RKO (cell line): ENCODE results near the gene IFNL1.
"Not testable (repeated sequence)": the region's sequence is repeated elsewhere in the genome, so short reads cannot be mapped to it uniquely, and the experiment has no call there.

Experiments used
- DNase-seq: peaks from one replicate; pipeline ENCODE4 v3.0.0-alpha.2; 2016; ENCODE audit warnings: low spot score

IFNL1 gene

DNA sequence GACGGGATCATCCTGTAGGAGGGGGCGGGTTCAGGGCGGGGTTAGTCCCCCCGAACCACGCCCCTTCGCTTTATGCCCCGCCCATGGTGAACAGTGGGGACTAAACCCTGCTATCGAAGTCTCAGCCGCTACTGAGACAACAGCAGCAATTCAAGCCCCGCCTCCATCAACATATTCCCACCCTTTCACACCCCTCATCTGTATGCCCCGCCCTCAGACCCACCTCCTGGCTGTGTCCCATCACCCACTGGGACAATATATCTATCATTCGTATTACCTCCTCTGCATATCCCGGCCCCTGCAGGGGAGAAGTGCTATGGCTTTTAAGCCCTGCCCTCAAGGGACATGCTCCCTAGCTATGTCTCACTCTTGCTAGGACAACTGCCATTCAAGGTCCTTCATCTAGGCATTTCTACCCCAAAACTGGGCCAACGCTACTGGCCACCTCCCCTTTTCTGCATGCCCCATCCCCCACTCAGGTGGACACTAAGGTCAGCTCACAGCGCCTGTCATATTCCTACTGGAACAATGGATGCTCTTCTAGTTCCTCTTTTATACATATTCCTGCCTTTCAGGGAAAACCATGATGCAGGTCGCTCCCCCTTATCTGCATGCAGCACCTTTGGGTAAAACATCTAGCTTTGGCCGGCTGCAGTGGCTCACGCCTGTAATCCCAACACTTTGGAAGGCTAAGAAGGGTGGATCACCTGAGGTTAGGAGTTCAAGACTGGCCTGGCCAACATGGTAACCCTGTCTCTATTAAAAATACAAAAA lies 12.5 kb downstream of the IFNL1 start:
- DNase-seq = no peak

DNA sequence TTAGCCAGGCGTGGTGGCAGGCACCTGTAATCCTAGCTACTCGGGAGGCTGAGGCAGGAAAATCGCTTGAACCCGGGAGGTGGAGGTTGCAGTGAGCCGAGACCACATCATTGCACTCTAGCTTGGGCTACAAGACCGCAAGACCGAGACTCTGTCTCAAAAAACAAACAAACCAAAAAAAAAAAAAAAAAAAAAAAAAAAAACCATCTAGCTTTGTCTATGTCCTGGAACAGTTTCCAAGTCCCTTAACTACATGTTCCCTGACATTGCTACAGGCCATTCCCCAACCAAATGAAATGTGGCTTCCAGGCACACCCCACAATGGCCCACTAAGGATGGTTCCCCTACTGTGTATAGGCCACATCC lies 13.1 kb downstream of the IFNL1 start:
- DNase-seq = not testable (repeated sequence)

DNA sequence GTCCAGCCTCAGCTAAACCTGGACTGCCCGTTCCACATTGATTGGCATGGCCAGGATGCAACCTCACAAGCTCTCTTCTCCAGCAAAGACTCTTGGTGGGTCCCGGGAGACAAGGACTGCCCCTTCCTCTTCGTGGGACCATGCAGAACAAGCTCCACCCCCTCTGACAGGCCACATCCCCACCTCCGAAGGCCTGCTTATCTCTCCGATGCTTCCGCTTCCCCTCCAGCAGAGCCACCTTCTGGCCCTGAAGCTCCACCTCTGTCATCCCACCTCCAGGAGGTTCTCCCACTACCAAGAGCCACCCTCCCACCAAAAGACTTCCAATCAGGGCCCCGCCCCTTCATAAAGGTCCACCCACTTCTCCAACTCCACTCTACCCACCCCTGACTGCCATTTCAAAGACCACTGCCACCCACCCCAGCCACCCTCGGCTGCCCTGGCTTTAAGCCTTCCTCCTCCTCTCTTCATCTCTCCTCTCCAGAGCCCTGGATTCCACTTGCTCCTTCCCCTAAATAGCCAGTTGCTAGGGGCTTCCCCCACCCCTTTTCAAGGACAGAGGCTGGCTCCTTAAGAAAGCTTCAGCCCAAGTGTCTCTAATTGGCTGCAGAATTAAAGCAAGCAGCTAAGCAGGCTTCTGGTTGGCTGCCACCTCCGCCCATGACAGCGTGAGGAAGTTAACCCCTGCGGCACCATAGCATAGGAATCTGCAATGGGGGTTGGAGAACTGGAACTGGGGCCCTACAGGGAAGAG lies 14.5 kb downstream of the IFNL1 start:
- DNase-seq = peak; percentile 18

DNA sequence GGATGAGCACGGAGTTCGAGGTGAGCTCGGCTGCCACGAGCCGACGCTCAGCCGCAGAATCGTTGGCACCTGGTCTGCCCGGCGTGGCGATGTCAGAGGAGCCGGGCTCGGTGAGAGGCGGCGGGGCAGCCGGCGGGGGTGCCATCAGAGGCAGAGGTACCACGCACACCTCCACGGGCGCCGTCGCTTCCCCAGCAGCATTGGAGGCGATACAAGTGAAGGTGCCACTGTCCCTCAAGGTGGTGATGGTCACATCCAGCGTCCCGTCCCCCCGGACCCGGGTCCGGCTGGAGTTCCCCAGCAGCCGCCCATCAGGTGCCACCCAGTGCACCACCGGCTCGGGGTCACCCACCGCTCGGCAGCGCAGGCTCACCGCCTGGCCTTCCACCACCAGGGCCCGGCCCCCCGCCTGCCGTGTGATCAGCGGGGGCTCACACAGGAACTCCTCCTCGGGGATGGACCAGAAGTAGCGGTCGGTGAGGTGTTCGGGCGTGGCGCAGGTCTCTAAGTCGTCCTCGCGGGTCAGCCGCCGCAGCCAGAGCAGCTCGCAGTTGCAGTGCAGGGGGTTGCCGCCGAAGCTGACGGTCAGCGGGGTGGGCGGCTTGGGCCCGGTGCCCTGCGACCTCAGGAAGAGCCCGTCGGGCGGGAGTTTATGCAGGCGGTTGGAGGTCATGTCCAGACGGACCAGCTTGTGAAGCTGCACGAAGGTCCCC lies 18.0 kb downstream of the IFNL1 start:
- no peak for DNase-seq

DNA sequence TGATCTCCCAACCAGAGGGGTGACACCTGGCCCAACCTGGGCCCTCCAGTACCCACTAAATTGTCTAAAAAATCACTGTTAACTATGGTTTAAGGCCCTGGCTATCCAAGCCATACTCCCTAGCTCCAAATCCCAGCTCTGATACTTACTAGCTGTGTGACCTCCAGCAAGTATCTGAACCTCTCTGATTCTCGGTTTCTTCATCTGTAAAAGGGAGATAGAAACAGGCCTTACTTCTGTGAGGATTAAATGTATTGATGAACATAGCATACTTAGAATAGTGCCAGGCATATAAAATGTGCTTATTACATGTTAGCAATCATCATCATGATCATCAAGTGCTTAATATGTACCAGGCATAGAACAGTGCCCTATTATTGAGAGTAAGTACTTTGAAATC lies 19.7 kb downstream of the IFNL1 start:
- DNase-seq = no peak

DNA sequence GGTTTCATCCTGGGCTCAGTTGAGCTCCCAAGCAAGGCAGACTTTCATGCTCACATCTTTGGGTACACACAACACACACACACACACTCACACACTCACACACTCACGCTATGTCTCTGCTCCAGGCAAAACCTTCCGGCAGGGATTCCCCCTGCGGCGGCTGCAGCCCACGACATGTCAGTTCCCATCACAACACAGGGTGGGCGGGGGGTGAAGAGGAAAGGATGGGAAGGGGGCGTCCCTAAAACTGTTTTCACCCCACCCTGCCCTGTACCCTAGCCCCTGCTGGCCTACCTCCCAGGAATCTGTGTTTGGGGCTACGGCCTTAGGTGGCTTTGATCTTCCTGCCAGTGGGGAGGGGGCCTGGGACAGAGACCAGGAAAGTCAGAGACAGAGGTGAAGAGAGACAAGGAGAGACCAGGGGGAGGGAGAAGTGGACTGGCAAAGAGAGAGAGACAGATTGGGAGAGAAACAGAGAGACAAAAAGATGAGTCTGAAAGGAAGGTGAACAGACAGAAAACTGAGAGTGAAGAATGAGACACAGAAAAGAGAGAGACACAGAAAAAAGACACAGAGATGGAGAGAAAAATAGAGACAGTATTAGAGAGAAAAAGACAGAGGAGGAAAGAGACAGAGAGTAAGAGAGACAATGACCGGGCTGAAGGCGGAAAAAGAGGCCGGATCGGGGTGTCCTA lies 20.6 kb downstream of the IFNL1 start:
- DNase-seq = no peak

DNA sequence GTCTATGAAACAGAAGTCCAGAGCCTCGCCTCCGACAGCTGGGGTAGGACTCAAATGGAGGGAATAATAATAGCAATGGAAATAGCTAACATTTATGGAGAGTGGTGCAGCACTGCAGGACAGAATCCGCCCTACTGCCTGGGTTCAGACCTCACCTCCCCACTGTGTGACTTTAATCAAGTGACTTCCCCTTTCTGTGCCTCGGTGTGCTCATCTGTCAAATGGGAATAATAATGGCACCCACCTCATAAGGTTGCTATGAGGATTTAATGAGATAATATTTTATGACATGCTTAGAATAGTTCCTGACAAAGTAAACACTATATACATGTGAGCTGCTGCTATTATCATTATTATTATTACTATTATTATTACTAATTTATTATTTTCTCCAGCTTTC lies 21.3 kb downstream of the IFNL1 start:
- no peak for DNase-seq

DNA sequence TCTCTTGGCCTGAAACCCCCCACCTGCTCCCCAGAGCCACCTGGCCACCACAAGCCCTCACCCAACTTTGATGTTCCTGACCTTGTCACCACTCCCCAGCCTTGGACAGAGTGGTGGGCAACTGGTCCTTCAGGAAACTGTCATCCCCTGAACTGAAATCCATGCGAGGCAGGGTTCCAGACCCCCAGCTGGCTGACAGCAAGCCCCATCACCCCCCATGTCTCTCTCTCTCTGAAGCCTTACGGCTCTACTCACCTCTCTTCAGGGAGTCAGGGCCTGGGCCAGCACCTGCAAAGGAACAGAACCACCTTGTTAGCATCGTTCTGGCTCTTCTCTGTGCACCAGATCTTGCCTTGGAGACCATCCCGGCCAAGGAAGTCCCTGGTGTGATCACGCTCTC lies 21.9 kb downstream of the IFNL1 start:
- no peak for DNase-seq

DNA sequence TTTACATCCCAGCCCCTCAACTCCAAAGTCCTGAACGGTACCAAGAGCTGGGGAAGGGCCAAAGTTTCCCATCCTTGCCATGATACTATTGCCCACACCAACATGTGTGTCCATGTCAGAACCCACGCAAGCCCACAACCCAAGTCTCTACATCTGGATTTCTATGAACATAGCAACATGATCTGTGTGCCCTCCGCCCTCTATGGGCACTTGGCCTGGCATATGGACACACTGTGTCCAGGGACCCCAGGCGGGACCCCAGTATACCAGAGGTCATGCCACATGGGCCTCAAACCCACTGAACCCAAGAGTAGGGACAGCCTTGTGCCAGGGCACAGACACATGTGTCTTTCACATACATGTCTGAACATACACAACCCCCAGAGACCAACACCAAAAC lies 22.5 kb downstream of the IFNL1 start:
- no peak for DNase-seq

DNA sequence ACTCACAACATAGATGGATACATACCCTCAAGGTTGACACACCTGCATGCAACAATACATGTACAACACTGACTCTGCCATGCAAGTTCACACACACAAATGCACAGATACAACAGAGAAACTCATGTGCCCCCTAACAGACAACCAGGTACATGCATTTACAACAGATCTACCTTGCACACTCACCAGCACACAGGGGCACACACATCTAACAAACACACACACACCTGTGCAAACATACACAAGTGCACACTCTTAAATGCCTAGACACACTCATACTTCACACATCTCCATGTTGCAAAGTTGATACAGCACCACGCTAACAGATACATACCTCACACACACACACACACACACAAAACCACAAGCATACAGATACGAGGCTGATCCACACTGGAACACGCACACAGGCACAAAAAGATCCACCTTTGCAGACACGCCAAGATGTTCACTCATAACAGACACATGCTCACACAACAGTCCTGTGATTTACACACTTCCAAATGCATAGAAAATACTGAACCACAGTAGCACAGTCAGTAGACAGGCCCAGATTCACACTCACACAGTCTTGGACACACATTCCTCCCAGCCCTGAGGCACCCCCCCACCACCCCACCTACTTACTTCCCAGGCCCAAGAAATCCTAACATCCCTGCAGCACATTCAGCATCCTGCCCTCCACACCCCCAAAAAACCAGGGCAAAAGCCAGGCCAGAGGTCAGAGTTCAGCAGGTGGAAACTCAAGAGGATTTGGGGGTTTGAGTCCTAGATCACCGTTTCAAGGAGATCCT lies 23.1 kb downstream of the IFNL1 start:
- no peak for DNase-seq

DNA sequence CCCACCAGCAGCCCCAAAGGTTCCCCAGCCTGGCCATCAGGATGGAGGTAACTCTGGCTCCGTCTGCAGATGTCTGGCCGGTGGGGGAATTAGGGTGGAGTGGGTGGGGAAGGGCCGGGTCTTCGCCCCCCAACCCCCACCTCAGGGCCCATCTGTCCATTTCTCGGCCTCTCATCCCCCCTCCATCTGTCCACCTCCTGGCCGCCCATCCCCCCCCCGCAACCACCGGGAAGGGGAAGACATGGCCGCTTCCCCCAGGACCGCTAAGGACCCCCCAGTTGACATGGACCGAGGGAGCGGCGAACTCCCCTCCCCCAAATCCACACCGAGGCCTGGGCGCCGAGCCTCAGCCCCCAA lies 23.7 kb downstream of the IFNL1 start:
- DNase-seq = no peak

DNA sequence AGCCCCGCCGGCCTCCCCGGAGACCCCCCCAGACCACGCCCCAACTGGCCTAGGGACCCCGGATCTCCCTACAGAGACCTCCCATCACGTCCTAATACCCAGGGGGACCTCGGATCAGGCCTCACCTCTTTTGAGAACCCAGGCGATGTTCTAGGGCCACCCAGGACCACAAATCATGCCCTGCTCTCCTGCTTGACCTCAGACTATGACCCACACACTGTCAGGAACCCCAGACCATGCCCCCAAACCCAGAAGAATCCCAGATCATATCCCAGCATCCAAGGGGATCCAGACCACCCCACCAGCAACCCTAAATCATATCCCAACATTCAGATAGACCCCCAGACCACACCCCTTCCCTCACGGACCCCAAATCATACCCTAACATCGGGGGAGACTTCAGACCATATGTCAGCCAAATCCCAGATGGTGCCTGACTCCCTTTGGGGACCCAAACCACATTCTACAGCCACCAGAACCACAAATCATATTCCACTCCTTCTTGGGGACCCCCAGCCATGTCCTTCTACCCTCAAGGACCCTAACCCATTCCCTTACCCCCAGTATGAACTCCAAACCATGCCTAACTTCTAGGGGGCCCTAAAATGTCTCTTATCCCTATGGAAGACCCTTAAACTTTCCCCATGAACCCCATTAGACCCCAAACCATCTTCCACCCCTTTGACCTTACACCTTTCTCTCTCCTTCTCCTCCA lies 25.1 kb downstream of the IFNL1 start:
- DNase-seq = no peak

DNA sequence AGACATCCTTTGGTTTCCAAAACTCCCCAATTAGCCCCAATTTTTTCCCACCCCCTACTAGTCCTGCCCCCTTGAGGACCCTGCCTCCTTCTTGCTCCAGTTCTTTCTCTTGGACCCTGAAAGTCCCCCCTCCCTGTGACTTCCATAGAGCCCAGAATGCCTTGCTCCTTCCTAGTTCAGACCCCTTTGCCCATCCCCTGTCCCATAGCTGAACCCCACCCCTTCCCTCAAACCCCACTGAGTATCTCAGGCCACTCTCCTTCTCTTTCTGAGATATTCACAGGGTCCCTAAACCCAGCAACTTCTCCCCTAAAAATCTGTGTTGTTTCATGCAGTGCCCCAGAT lies 25.6 kb downstream of the IFNL1 start:
- DNase-seq = no peak

DNA sequence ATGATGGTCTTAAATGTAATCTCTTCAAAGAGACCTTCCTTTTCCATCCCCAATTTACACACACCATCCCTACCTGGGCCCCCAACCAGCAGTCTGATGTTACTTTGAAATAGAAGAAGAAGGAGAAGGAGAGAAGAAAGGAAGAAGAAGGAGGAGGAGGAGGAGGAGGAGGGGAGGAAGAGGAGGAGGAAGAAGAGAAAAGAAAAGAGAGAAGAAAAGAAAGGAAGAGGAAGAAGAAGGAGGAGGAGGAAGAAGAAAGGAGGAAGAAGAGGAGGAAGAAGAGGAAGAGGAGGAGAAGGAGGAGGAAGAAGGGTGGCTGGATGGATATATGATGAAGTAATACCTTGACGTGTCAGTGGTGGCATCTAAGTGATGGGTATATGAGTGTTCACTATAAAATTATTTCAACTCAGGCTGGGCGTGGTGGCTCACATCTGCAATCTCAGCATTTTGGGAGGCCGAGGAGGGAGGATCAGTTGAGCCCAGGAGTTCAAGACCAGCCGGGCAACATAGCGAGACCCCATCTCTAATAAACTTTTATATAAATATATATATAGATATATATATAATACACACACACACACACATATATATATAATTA lies 28.1 kb downstream of the IFNL1 start:
- DNase-seq = no peak

DNA sequence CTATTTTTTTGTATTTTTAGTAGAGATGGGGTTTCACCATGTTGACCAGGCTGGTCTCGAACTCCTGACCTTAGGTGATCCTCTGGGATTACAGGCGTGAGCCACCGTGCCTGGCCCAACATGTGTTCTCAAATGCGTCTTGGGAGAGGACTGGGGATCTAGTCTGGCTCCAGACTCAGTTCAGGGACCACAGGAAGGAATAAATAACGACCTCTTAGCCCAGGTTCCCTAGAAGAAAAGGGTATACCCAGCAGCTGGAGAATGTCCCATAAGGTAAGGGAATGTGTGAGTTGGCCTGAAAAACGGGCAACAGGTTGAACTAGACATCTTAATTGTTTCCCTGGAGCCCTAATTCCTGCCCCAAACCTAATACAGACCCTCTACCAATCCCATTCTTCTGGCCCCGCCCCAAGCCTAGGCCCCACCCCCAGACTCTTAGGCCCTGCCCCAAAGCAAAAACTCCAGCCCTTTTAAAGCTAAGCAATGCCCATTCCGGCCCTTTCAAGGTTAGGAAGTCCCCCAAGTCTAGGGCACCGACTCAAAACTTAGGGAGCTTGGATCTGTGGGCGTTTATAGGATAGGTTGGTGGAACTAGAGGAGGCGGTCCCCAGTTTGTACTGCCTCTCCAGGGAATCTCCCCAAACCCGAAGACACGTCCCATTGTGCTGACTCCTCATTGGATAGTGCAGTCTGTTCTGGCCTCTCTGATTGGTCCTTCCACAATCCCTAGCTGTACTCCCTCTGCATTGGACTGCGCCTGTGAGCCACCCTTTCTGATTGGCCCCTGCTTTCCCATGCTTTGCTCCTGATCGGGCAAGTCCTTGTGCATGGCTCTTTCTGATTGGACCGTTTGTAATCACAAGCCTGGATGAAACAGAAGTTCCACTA lies 29.8 kb downstream of the IFNL1 start:
- peak; percentile 46 for DNase-seq

DNA sequence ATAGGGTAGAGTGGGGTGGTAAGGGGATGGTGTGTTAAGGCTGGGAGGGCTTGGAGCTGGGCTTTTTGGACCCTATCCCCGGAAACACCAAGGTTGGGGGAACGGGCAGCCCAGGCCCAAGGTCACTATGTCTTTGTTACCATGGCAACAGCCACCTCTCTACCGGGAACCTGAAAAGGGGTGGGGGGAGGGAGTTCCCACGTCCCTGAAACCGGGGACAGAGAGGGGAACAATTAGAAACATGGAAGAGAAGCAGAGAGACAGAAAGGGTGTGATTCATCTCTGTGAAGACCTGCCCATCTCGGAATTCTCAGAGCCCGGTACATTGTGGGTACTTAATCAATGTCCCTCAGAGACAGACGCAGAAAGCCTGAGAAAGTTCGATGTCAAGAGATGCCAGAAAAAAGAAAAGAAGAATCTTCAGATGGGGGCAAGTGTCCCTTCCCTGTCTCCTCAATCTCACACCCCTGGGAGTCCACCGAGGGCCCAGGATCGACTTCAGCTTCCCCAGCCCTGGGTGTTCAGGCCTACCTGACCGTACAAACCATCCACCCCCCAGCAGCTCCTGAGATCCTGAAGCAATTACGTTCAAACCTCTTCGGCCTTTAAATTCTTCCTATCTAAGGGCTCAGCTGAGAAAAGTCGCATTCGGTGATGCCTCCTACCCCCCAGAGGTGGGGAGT lies 31.3 kb downstream of the IFNL1 start:
- no peak for DNase-seq

DNA sequence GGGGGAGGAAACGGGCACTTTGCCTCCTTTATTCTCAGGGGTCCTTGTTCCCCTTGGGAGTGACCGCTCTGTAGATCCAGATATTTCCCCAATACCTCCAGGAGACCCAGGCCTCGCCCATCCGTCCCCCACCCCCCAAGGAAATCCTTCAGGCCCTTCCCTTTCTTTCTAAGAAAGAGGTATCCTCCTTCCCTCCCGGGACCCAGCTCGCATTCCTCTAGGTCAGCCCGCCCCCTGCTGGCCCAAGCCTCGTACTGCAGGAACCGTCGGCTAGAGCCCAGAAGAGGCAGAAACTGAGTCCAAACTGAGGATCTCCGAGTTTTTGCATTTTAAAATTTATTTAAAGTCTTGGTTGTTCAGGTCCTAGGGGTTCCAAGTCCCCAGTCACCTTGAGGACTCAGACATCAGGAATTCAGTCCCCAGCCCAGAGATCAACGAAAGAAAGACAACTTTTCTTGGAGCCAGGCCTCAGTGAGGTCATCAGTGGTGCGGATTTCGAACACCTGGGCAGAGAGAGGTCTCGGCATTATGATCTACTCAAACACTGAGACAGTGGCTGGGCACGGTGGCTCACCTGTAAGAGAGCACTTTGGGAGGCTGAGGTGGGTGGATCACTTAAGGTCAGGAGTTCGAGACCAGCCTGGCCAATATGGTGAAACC lies 32.0 kb downstream of the IFNL1 start:
- peak; percentile 54 for DNase-seq

DNA sequence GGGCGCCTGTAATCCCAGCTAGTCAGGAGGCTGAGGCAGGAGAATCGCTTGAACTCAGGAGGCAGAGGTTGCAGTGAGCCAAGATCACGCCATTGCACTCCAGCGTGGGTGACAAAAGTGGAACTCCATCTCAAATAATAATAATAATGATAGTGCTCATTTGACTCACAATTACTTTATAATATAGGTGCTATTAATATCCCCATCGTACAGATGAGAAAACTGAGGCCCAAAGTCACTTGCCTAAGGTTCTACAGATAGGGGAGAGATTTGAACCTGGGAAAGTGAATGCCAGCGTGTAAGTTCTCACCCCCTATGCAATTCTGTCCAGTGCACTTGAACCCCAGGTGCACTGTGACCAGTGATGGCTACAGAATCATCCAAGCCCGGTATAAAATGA lies 33.7 kb downstream of the IFNL1 start:
- no peak for DNase-seq

DNA sequence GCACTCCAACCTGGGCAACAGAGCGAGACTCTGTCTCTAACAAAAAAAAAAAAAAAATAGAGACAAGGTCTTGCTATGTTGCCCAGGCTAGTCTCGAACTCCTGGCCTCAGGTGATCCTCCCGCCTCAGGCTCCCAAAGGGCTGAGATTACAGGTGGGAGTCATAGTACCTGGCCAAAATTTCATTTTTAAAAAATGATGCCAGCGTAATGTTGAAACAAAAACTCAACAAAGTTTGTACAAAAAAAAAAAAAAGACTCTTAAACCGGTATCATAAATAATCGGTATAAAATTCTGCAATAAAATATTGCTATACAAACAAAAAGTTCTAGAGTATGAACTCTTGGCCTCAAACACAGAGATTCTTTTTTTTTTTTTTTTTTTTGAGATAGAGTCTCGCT lies 36.1 kb downstream of the IFNL1 start:
- DNase-seq = no peak
